ENCODE measurements around the gene C20orf144.

C20orf144 gene

GRCh38 chr20:33650111-33650752 is 11.9 kb upstream of the C20orf144 start:
- no peak for DNase-seq

- DNase-seq, result no peak
These were observed 11.2 kb upstream of the C20orf144 start for GRCh38 chr20:33650753-33651561.

GRCh38 chr20:33651562-33652048 is 10.5 kb upstream of the C20orf144 start:
- DNase-seq, result no peak

DNA sequence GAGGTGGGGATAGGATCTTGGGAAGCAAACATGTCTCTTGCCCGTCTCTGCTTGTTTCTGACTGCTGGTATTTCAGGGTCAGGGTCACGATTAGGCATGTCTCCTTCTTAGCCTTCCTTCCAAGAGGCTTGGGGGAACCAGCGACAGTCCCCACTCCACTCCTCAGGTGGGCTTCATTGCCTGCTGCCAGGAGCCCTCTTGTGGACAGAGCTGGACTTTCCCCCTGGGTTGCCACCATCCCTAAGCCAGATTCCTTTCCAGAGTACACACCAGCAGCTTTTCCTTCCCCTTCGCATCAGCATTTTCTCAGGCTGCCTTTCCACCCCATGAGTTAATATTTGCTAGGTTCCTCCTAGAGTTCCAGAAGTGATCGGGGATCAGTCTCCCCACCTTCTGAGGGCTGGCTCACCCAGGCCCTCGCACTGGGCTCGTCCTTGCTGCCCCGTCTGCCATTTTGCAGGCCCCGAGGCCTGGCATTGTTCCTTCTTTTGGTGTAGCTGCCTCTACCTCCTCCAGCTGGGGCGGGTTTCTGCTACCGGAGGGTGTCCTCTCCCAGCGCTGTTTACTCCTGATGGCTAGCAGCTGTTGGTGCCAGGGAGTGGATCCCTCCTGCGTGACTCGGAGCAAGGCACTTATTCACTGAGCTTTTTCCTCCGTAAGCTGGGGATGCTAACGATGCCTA is 8.8 kb upstream of the C20orf144 start:
- DNase-seq, result peak; percentile 79

DNA sequence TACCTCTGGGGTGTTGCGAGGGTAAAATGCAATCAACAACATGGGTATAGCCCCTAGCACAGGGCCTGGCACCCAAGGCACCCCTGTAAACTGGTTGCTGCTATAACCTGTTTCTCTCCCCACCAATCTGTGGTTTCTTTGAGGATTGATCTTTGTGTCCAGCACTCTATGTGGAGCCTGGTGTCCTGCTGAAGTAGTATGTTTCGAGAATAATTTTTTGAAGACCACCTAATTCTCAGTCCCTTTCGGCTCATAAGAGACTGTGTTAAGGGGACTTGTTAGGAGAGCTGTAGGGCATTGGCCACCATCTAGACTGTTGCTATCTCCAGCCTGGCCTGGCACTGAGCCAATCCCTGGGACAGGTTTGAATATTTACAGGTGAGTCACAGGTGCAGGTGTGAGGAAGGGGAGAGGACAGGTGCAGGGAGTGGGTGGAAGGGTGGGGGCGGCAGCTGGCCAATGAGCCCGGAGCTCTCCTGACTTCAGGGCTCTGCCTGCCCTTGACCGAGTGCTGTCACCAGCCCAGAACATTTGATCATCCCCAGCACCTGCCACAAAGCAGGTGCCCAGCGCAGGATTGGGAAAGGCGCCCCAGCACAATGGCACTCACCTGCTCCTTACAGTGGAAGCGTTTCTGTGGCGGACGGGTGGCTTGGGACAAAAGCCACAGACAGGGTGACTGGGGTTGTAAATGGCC is 8.1 kb upstream of the C20orf144 start:
- DNase-seq, result no peak

DNA sequence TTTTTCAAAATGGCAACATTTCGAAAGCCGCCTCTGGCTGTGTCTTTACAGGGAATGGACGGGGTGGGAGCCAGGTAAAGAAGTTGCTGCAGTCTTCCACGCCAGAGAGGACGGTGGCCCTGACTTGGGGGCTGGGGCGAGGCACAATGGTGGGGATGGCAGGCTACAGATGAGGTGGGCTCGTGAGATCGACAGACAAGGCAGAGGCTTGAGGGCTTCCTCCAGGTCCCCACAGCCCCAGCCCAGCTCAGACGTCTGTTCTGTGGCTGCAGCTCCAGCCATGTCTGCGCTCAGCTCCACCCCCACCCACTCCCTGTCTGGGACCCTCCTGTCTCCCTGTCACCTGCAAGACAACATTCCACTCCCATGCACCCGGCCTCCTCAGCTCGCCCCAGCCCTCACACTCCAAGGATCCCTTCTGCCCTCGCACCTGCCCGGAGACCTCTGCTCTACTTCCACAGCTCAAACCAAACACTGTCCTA is 7.4 kb upstream of the C20orf144 start:
- no peak for DNase-seq

- no peak for DNase-seq
These were observed 7.0 kb upstream of the C20orf144 start for GRCh38 chr20:33655164-33655563.

DNA sequence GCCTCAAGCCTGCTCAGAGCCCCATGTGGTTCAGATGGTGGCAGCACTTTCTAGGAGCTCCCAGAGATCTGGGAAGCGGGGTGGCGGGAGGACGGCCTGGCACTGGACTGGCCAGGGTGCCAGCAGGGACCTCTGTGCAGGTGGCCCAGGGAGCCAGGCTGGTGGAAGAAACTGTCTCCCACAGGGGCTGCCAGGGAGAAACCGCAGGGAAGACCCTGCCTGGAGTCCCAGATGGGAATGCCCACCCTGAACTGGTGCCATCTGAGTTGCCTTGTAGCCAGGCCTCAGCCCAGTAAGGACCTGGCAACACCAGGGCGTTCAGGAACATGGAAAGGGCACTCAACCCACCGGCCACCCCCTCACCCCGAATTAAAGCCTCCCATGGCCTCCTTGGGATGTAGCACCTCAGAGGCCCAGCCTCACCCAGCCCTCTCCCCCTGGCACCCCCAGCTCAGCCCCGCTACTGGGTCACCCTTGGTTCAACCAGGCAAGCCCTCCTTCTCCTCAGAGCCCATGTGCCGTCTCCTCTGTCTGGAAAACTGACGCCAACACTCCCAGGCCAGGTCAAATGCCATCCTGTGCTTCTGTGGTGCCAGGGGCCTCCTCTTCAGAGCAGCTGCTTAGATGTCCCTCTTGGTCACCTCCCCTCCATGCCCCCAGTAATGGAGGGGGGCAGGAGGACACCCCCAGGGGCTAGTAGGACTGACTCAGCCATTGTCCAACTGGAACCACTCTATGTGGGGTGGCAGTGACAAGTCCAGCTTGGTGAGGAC is 5.9 kb upstream of the C20orf144 start:
- DNase-seq, result peak; percentile 12

DNA sequence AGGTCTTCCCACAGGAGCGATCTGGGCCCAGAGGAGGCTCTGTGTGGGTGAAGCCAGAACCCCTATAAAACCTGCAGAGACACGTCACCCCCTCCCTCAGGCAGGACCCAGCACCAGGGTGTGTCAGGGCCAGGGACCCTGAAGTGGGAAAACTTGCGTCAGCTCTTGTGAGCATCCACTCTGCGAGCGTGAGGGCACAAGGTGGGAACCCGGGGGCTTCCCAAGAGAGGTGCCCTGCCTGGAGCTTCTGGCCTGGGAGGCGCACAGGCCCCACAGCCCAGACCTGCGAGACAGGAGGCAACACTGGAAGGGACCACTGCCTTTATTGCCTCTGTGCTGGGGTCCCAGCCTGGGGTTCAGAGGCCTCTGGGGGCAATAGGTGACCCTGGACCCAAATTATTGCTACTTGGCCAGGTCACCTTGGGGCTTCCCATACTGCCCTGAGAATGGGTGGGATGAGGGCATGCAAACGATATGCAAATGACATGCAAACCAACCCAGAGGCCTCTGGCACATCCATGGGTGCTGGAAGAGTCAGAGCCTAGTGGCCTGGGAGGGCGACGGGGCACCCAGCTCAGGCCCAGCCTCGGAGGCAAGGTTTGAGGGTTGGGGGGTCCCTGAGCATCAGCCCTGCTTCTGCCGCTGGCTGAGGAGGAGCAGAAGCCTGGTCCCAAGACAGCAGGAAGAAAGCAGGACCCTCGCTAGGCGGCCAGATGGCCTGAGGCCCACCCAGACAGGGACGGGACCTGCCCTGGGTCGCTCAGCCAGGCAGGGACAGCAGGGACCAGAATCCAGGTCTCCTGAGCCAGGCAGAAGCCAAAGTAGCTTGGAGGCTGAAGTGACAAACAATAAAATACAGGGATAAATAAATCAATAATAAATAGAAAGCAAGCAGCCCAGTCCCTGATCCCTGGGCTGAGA is 5.1 kb upstream of the C20orf144 start:
- no peak for DNase-seq

DNA sequence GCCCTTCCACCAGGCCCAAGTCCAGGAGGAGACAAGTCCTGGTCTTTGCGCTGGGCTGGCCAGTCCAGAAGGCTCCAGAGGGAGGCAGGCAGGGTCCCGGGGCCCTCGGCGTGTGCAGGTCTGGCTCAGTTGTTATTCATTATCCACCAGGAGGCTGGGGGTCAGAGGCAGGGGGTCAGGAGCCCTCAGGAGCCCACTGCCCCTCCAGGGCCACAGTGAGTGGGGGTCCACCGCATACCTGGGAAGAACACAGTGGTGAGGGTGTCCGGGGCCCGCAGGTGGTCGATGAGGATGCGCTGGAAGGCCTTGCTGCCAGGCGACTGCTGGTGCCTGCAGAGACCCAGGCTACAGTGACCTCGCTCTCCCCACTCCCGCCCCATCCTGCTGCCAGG is 4.4 kb upstream of the C20orf144 start:
- DNase-seq, result no peak

- DNase-seq, result peak; percentile 18
These were observed 3.6 kb upstream of the C20orf144 start for GRCh38 chr20:33658510-33658909.

- no peak for DNase-seq
These were observed 3.2 kb upstream of the C20orf144 start for GRCh38 chr20:33658929-33659328.

DNA sequence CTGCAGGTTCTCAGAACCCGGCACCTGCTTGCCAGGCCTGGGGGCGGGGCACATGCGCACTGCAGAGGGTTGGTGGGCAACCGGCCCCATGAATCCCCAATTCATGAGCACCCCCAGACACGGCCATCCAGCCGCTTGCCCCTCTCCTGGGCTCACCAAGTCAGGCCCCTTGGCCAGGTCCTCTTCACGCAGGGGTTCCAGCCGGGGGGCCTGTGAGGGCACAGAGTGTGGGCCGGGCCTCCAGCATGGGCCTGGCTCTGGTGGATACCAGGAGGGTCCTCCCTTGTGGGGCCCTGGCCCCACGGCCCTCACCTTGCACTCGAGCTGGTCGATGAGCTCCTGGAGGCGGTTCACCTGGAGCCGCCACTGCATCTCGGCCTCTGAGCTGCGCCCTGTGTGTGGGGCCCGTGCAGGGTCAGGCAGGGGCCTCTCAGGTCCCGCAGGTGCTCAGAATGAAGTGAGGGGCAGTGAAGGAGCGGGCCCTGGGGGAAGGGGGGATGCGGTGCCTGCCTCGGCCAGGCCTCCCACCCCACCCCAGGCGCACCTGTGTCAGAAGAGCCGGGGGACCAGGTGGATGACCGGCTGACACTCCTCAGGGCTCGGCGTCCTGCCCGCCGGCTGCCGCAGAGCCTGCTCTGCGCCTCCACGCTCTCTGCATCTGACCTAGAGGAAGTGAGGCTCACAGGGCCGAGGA is 2.6 kb upstream of the C20orf144 start:
- DNase-seq, result no peak

DNA sequence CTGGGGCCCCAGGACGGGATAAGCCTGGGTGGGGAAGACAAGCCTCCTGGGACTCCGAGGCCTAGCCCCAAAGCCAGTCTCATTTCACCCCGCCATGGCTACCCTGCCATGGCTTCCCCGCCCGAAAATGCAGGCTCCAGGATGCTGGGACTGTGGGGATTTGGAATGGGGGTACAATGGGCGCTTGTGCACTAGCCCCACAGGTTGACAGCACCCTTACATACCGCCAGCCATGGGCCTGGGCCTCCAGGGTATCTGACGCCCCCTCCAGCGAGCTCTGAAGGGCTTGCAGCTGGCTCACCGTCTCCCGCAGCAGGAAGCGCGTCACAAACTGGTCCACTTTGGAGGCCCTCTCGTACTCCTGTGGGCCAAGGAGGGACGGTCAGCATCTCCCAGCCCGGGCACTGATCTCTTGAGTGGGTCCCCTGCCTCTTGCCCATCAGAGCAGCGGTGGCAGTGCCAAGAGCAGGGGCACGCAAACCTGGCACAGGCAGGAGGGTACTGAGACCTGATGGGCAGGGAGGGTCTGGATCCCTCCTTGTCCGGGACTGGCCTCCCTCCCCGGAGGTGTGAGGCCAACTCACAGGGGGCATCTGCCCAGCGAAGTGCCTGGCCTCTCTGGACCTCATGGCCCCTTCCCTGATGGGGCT is 2.0 kb upstream of the C20orf144 start:
- DNase-seq, result no peak

DNA sequence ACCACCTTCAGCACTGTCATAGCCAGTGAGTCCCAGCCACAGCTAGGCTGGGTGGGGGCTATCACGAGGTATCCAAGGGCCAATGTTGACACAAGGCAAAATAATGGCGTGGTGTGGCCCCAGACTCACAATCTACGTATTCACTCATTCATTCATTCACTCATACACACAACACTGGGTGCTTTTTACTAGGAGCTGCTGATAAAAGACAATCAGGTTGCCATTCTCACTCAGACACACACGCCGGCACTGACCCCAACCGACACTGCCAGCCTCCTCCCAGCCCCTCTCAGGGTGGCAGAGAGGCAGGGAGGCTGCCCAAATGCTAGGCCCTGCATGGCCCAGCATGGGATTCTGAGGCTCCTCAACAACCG is 1.5 kb upstream of the C20orf144 start:
- DNase-seq, result no peak

- DNase-seq, result peak; percentile 87
These were observed 1.3 kb downstream of the C20orf144 start for GRCh38 chr20:33663161-33664084.

DNA sequence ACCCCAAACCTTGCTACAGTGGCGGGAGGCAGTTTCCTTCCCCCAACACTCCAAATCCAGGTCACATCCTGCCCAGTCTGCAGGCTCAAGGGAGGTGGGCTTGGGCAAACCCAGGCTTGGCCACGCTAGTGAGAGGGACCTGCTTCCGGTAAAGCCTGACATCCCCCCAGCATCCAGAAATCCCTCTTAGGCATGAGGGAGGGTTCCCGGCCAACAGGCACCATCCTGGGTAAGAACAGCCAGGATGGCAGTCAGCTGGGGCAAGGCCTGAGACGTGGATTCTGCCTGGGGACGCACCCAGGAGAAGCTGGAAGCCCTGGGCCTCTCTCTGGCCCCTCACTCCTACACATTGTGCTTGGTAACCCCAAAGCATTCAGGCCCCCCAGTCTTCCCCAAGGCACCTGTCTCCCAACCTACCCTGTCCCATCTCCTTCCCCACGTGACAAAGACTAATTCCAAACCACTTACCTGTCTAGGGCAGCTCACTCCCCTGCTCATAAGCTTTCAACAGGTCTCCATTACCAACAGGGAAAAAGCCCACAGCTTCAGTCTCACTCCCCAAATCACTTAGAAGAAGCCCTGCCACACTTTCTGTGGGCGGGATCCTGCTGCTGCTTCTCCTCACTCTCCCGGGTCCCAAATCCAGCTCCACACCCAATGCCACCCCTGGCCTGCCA is 2.1 kb downstream of the C20orf144 start:
- DNase-seq, result no peak

GRCh38 chr20:33664762-33665144 is 2.6 kb downstream of the C20orf144 start:
- no peak for DNase-seq
